ENCODE measurements around the gene SDHC. TPM values are rescaled to one million over a fixed set of nuclear protein-coding genes. Genes with fewer than 3 reads are reported as not detected.

SDHC gene
- total and polyA plus RNA-seq, 2 of the 8 experiments (the other 6 are each of a cell fraction or from before 2014, with no cell fraction given) = 224 to 305 TPM

- H3K9ac ChIP-seq (replicated peaks in 1 of 4; ENCODE audit: extremely low read depth in 1 of 4, low read depth in 3 of 4, low read length in 3 of 4) = no peak overlapping the region
- 70% methylated on average over 3 of the region's 3 CpGs; no CpG with 5 or more reads in 1 of the 2 experiments for WGBS, 2 experiments (ENCODE audit: extremely low coverage in 1 of 2, insufficient coverage in 1 of 2, insufficient read length in 1 of 2, insufficient replicate concordance in 2 of 2, low coverage in 1 of 2, low lambda C conversion rate in 2 of 2, missing lambda C conversion rate in 1 of 2)
- CTCF ChIA-PET (ENCODE audit: partially characterized antibody) = interaction anchor here (0.8 to 3.2 kb wide), 14 partner anchors 9 to 116 kb away, joined by 3 to 18 read pairs (median 4); partner anchors contain the start of gene ADAMTS4
Observed at GRCh38 chr1:161266202-161266601, 48.0 kb upstream of the SDHC start.

More at GRCh38 chr1:161266202-161266601, 48.0 kb upstream of the SDHC start:
- no peak overlapping the region for H2BK20ac ChIP-seq (ENCODE audit: low read length)
- no peak overlapping the region for H3K4me3 ChIP-seq (ENCODE audit: extremely low read depth in 1 of 4, insufficient read depth in 2 of 4, low read depth in 3 of 4, low read length in 4 of 4)
- no peaks in the 10 kb centered on the region for H3K79me2 ChIP-seq (ENCODE audit: control insufficient read depth in 1 of 2, insufficient read depth in 2 of 2, low read length in 2 of 2)
- H3K56ac ChIP-seq (replicated peaks; ENCODE audit: insufficient read length, low read depth, low read length) = no peak overlapping the region
- peaks cover under 1 to 11% (median 2%) of the 10 kb centered on the region in 4 experiments; a peak in 4 of 7 replicates for H3K4me1 ChIP-seq (replicated peaks in 1 of 4; ENCODE audit: control insufficient read depth in 3 of 4, insufficient read depth in 4 of 4, low read length in 3 of 4)
- H3K79me1 ChIP-seq (ENCODE audit: low read depth, low read length) = no peaks in the 10 kb centered on the region
- H2AK5ac ChIP-seq (ENCODE audit: low read depth, low read length) = no peak overlapping the region
- no peak overlapping the region for H3K14ac ChIP-seq (ENCODE audit: insufficient read length)
- H3K27me3 ChIP-seq (replicated peaks in 1 of 4; ENCODE audit: control insufficient read depth in 3 of 4, extremely low read depth in 1 of 4, insufficient read depth in 3 of 4, low read length in 3 of 4) = no peaks in the 10 kb centered on the region; a peak in 2 of 7 replicates
- H3K27ac ChIP-seq (ENCODE audit: low read depth, low read length) = no peak overlapping the region
- DNase-seq (ENCODE audit: low read depth in 1 of 2, low spot score in 2 of 2) (no peak), FAIRE-seq (no peak)
- H3K23me2 ChIP-seq (ENCODE audit: low read depth, low read length) = no peaks in the 10 kb centered on the region
- H2BK5ac ChIP-seq (ENCODE audit: low read depth, low read length) = no peak overlapping the region
- TF ChIP-seq TCF12 (IDR thresholded peaks at IDR 0.05; ENCODE audit: low read depth, low read length) (no peak), CBX5 (IDR thresholded peaks at IDR 0.05; ENCODE audit: low read depth, low read length) (no peak), CHD1 (IDR thresholded peaks at IDR 0.05; ENCODE audit: low read depth, low read length) (no peak), TEAD4 (IDR thresholded peaks at IDR 0.05; ENCODE audit: low read depth, low read length) (peak; percentile 48; the same call in 1 of the 2 replicates)
- H4K8ac ChIP-seq (ENCODE audit: extremely low read depth, insufficient read depth, low read length) = no peak overlapping the region
- no peak overlapping the region for H4K91ac ChIP-seq (replicated peaks; ENCODE audit: insufficient read length, low read length)
- no peak overlapping the region for H4K5ac ChIP-seq (ENCODE audit: insufficient read length, low read depth, low read length)
- H3K23ac ChIP-seq (ENCODE audit: insufficient read length) = no peak overlapping the region
- POLR2A ChIA-PET (ENCODE audit: partially characterized antibody) = interaction anchor here (0.9 to 1.8 kb wide), 4 partner anchors 8 to 64 kb away, joined by 3 to 8 read pairs (median 4); partner anchors contain the start of genes NDUFS2 and PCP4L1
- peak overlapping the region; percentile 76 for H3K4ac ChIP-seq (replicated peaks; ENCODE audit: insufficient read length, low read depth, low read length)
- H2AFZ ChIP-seq (ENCODE audit: low read length) = no peak overlapping the region
- H3K36me3 ChIP-seq (ENCODE audit: control insufficient read depth in 2 of 4, insufficient read depth in 4 of 4, low read length in 3 of 4) = no peaks in the 10 kb centered on the region
- H2BK12ac ChIP-seq (ENCODE audit: low read depth, low read length) = no peak overlapping the region
- no peaks in the 10 kb centered on the region for H4K20me1 ChIP-seq (replicated peaks in 1 of 2; ENCODE audit: control insufficient read depth in 1 of 2, insufficient read depth in 2 of 2, low read length in 2 of 2)
- H2BK15ac ChIP-seq (ENCODE audit: low read length) = no peak overlapping the region
- no peaks in the 10 kb centered on the region for H3K9me3 ChIP-seq (ENCODE audit: insufficient read depth in 2 of 2, low read depth in 1 of 2, low read length in 1 of 2)
- H3K18ac ChIP-seq (ENCODE audit: extremely low read depth, low read length) = no peak overlapping the region
- no peak overlapping the region for H2BK120ac ChIP-seq (replicated peaks; ENCODE audit: low read depth, low read length)
- H3K4me2 ChIP-seq (ENCODE audit: insufficient read depth in 1 of 2, low read depth in 2 of 2, low read length in 2 of 2) = no peak overlapping the region

Measured in H1 (cell line).